Measurements from ENCODE around the gene SRP68. TPM values are rescaled to one million over a fixed set of nuclear protein-coding genes. Genes with fewer than 3 reads are reported as not detected.

SRP68 gene
- total RNA-seq, 2 donors from 2014 or later = 35.2 to 43.9 TPM

DNA sequence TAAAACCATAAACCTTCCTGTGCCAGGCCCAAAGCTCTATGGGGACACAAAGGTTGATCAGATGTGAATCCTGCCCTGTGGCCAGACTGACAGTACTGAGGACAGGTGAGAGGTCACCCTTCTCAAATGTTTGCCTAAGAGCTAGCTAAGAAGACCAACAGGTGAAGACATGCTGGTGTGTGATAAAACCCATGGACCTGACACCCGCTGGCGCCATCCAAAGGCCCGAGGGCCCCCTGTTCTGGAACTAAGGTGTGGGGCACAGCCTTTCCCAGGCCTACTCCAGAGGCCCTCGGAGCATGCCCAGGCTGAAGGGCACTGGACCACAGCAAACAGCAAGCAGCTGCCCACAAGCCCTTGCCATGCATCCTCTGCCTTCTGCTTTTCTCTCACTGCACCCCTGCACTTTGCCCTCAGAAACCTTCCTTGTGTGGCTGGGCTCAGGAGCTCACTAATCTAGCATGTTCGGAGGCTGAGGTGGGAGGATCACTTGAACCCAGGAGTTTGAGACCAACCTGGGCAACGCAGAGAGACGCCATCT, 76.9 kb downstream of the SRP68 start:
- Histone ChIP-seq H3K4me3 (no peak overlapping the region), H3K27me3 (no peaks in the 10 kb centered on the region), H3K36me3 (peaks cover 5% of the 10 kb centered on the region), H3K9me3 (no peaks in the 10 kb centered on the region), H3K27ac (no peak overlapping the region), H3K4me1 (no peaks in the 10 kb centered on the region)
- TF ChIP-seq, protein P1, sequence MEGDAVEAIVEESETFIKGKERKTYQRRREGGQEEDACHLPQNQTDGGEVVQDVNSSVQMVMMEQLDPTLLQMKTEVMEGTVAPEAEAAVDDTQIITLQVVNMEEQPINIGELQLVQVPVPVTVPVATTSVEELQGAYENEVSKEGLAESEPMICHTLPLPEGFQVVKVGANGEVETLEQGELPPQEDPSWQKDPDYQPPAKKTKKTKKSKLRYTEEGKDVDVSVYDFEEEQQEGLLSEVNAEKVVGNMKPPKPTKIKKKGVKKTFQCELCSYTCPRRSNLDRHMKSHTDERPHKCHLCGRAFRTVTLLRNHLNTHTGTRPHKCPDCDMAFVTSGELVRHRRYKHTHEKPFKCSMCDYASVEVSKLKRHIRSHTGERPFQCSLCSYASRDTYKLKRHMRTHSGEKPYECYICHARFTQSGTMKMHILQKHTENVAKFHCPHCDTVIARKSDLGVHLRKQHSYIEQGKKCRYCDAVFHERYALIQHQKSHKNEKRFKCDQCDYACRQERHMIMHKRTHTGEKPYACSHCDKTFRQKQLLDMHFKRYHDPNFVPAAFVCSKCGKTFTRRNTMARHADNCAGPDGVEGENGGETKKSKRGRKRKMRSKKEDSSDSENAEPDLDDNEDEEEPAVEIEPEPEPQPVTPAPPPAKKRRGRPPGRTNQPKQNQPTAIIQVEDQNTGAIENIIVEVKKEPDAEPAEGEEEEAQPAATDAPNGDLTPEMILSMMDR (IDR thresholded peaks at IDR 0.05) = no peak
- DNase-seq (ENCODE audit: low spot score) = no peak

DNA sequence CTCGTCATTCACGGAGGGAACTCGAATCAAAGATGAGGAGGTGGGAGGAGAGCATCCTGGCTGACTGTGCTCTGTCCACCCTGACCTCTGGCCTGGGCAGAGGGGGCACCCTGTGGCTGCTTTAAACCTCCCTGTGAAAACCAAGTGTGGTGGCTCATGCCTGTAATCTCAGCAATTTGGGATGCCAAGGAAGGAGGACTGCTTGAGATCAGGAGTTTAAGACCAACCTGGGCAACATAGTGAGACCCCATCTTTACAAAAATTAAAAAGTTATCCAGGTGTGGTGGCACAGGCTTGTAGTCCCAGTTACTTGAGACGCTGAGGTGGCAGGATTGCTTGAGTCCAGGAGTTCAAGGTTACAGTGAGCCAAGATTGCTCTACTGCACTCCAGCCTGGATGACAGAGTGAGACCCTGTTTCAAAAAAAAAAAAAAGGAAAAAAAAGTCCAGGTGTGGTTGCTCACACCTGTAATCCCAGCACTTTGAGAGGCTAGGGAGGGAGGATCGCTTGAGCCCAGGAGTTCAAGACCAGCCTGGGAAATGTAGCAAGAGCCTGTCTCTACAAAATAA, 77.4 kb downstream of the SRP68 start:
- Histone ChIP-seq H3K4me3 (no peak overlapping the region), H3K36me3 (peaks cover 5% of the 10 kb centered on the region), H3K27me3 (no peaks in the 10 kb centered on the region), H3K4me1 (no peaks in the 10 kb centered on the region), H3K9me3 (no peaks in the 10 kb centered on the region), H3K27ac (no peak overlapping the region)
- no peak for DNase-seq (ENCODE audit: low spot score)
- TF ChIP-seq, protein P1 (IDR thresholded peaks at IDR 0.05) = no peak

DNA sequence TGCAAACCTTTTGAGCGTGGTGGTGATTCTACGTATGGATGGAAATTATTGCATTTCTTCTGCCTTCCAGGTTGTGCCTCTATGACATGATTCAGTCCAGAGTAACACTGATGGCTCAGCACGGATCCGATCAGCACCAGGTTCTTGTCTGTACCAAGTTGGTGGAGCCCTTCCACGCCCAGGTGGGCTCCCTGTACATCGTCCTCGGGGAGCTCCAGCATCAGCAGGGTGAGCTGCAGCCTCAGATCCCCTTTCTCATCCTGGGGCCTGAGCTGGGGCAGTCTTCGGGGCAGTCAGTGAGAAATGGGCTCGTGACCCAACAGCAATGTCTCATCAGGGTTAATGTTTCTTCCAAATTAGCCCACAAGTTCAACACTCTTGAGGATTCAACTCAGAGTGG, 80.9 kb downstream of the SRP68 start:
- Histone ChIP-seq H3K36me3 (peaks cover 5% of the 10 kb centered on the region), H3K4me1 (no peaks in the 10 kb centered on the region), H3K27ac (no peak overlapping the region), H3K27me3 (no peaks in the 10 kb centered on the region), H3K4me3 (no peak overlapping the region), H3K9me3 (no peaks in the 10 kb centered on the region)
- TF ChIP-seq, protein P1 (IDR thresholded peaks at IDR 0.05) = no peak
- no peak for DNase-seq (ENCODE audit: low spot score)

Small RNA genes within 50 kb of the gene (microRNA-seq; reads per million reads assigned to microRNA genes)
- gene MIR6868 (ENCODE audit: borderline number of aligned reads in 2 of 2, borderline replicate concordance in 1 of 2) = 0 reads per million in 2 donors

Other genes starting within 250 kb of the SRP68 start
- 10 to 100 TPM; 11.1 to 25.9 TPM for gene UNC13D, start 228.1 kb downstream of the SRP68 start, total RNA-seq
- gene WBP2, start 217.2 kb downstream of the SRP68 start, total RNA-seq = 100 to 1,000 TPM in 1 of 2 donors, 10 to 100 TPM in 1; 100.0 to 163 TPM
- gene TRIM47, start 193.9 kb downstream of the SRP68 start, total RNA-seq = 10 to 100 TPM; 16.8 to 24.8 TPM
- gene TRIM65, start 175.6 kb downstream of the SRP68 start, total RNA-seq = 1 to 10 TPM; 7.0 to 9.8 TPM
- 10 to 100 TPM; 27.2 to 36.4 TPM for gene MRPL38, start 167.6 kb downstream of the SRP68 start, total RNA-seq
- 1 to 10 TPM; 3.8 to 6.3 TPM for gene FBF1, start 131.5 kb downstream of the SRP68 start, total RNA-seq
- gene ACOX1, start 93.4 kb downstream of the SRP68 start, total RNA-seq = 10 to 100 TPM; 49.6 to 67.4 TPM
- gene TEN1, start 93.3 kb downstream of the SRP68 start, total RNA-seq = 10 to 100 TPM in 1 of 2 donors, 1 to 10 TPM in 1; 8.8 to 14.0 TPM
- 1 to 10 TPM in 1 of 2 donors, not detected in 1; 2.0 TPM for gene CDK3, start 71.7 kb downstream of the SRP68 start, total RNA-seq
- under 1 TPM; 0.30 to 0.71 TPM for gene EVPL, start 45.2 kb downstream of the SRP68 start, total RNA-seq
- not detected for gene GALR2, start 2.3 kb upstream of the SRP68 start, total RNA-seq
- not detected for gene ZACN, start 6.7 kb upstream of the SRP68 start, total RNA-seq
- gene EXOC7, start 31.3 kb upstream of the SRP68 start, total RNA-seq = 10 to 100 TPM; 56.0 to 65.3 TPM
- gene FOXJ1, start 68.7 kb upstream of the SRP68 start, total RNA-seq = not detected
- gene RNF157, start 168.0 kb upstream of the SRP68 start, total RNA-seq = 10 to 100 TPM in 1 of 2 donors, 1 to 10 TPM in 1; 9.5 to 13.0 TPM
- gene UBALD2, start 192.8 kb upstream of the SRP68 start, total RNA-seq = 1 to 10 TPM; 8.4 to 9.7 TPM
- 1 to 10 TPM; 1.1 to 1.2 TPM for gene QRICH2, start 235.8 kb upstream of the SRP68 start, total RNA-seq

All from right atrium auricular region (tissue), 2 donors.